KBM-7 (cell line): ENCODE data around the gene TELO2.

Experiments used
- DNase-seq: peaks from one replicate; pipeline ENCODE4 v3.0.0-alpha.2; 2015
- in situ Hi-C: fragments of 300-500 bp; cut with MboI; formaldehyde crosslinking; loops from 2 replicates; pipeline ENCODE4 v1.14.3; 2020; ENCODE audit warnings: low sequenced_read_pairs, low pct_unique_long_range_greater_than_20kb, mixed read lengths

Gene TELO2

DNA sequence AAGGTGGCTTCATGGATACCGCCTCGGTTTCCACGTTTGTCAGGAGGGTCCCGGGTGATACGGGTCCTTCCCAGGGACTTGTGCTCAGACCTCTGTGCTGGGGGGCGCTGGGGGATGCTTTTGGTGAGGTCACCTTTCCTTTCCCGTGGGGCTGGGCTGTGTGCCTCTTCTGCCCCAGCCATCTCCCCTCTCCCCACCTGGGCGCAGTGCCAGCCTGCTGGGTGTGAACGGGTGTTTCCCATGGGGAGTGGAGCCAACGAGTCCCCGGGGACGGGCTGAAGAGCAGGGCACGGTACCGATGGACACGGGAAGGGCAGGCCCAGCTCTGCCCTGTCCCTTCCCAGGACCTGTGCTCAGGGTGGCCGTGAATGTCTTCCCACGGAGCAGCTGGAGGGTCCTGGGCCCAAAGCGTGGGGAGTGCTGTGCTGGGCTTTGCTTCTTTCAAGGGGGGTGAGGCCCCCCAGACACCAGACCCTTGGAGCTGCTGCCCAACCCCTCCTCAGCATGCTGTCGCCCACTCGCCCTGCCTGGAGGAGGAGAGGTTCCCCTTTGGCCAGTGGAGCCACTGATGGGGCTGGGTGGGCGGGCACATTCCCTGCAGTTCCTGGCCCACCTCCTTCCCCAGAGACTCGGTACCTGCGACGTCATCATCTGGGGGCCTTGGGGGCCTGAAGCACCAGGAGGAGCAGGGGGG, 15.5 kb downstream of the TELO2 start:
- in situ Hi-C loops, result no loop called here
- DNase-seq, result no peak

DNA sequence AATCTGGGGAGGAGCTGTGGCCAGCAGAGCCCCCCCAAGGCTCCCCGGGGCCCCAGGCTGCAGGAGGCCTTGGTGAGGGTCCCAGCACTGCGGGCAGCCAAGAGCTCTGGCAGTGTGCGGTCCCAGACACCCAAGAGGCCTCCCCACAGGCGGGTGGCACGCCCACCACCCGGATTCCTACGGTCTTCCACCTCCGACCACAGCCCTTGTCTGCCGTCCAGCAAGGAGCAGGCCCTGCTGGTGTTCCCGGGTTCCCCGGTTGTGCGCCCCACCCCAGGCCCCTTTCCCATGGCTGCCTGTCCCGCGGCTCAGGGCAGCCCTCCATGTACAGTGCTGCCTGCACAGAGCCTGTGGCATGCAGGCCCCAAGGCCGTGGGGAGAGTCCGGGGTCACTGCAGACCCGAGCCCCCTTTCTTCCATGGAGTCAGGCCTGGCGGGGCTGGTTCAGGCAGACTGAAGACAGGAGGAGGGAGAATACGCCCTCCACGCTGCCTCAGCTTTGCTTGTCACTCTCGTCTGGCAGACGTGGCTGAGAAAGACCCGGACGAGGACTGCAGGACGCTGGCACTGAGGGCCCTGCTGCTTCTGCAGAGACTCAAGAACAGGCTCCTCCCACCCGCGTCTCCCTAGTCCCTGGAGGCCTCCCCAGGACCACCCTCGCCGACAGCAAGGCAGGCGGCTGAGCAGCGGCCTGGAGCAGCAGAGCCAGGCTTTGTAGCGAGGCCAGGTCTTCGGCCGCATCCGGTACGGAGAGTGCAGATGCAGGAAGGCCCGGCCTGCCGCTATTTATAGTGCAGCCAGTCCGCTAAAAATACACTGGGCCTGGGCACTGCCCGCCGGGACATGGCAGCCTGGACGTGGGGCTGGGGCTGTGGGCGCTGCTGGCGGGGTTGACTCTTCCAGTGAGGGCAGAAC, 16.4 kb downstream of the TELO2 start:
- no peak for DNase-seq
- in situ Hi-C loops, result no loop called here

DNA sequence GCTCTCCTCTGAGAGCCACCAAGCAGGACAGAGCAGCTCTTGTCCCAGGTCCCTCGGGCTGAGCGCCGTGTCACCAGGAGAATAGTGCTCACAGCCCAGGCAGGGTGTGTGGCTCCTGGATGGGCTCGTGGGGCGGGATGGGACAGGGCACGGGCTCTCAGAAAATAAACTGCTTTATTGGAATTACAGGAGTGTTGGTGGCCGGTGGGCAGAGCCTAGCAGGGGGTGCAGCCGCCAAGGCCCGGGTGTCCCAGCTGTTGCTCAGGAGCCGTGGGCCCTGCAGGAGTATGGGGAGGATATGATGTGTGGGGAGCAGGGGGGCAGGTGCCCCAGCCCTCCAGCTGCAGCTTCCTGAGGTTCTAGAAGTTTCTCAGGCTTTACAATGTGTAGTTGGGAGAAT, 17.1 kb downstream of the TELO2 start:
- DNase-seq, result no peak
- in situ Hi-C loops, result no loop called here

DNA sequence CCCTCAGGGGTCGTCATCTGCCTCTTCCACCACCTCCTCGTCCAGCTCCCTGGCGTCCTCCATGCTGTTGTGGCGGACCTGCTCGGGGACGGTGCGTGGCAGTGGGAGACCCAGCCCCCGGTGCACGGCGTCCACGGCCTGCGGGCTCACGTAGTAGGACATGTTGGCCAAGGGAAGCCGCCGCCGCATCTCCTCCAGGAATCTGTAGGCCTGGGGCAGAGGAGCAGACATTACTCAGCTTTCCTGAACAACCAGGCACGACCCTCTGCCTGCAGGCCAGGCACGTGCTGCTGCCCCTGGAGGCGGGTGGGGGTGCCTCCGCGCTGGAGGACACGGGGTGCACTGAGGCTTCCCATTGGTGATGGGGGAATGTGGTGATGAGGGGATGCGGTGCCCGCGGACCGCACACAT, 17.8 kb downstream of the TELO2 start:
- in situ Hi-C loops, result no loop called here
- DNase-seq, result no peak

DNA sequence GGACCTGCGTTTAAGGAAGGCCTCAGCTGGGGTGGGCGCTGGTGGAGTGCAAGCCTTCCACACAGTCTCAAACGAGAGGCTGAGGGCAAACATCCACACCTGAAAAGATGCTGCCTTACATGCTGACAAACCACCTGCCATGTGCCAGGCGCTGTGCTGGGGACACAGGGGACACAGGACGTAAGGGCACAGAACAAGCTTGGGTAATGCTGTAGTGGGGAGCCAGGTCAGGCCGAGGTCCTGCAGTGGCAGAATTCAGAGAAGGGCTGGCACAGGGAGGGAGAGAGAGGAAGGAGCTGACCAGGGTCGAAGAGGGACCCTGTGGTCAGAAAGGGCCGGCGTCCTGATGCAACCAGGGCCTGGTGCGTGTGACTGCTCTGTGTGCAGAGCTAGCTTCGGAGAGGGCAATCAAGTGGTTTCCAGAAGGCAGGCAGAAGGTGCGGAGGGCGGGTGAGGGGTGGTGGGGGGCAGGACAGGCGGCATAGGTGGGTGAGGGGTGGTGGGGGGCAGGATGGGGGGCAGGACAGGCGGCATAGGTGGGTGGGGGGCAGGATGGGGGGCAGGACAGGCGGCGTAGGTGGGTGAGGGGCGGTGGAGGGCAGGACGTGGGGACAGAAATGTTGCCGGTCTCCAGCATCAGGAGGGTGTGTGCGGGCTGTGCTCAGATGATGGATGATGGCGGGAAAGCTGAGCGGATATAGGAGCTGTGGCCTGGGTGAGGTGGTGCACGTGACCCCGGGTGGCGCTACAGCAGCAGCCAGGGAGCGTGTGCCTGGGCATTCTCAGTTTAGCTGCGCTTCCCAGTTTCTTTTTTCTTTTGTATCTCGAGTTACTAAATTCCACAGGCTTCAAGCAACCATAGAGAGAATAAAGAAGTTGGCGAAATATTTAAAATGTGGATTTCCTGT, 18.8 kb downstream of the TELO2 start:
- in situ Hi-C loops, result no loop called here

DNA sequence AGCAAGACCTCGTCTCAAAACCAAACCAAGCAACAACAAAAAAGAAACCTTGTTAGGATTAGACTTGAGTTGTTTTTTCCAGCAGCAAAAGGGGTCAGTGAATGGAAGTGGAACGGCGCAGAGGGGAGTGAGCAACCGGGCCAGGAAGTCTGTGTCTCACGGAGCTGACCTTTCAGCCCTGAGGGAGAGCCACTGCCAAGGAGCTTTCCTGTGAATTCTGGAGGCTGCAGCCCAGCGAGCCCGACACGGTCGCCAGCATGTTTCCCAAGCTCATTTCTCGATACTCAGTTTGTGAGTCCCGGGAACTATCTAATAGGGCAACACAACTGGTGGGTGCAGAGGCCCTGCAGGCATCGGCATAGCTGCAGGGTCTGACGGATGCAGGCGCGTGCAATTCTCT, 19.6 kb downstream of the TELO2 start:
- in situ Hi-C loops, result no loop called here
- no peak for DNase-seq

More for the DNA sequence above, 18.8 kb downstream of the TELO2 start:
- DNase-seq, result peak; percentile 12

DNA sequence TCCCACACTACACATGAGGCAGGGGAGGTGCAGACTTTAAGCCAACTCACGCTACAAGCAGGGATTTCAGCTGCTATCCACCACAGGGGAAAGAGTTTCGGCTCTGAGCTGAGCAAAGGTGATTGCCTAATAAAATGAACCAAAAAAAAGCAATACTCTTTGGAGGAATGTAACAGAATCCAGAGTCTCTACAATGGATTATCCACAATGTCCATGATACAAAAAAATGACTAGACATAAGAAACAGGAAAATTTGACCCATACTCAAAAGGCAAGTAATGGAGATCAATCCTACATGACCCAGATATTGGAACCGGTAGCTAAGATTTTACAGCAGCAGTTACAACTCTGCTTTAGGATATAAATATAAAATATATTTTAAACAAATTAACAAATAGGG, 21.3 kb downstream of the TELO2 start:
- DNase-seq, result no peak
- in situ Hi-C loops, result no loop called here

DNA sequence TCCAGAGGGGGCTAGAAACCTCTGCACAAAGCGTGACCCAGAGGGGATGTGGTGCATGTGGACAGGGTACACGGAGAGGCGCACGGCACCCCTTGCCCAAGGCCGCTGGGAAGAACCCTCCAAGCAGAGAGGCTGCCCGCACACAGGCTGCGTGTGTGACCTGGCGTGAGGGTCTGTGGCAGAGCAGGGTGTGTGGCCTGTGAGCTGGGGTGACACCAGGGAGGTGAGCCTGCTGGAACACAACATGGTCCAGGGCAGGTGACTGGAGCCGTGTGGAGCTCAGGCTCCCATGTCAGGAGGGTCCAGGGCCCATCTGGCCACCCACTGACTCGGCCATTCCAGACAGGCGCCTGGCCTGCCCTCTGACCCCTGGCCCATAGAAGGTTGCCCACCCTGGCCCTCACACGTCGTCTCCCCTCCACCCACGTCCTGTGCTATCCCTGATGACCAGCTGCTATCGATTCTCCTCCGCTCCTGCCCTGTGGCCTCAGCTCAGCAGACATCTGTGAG, 25.5 kb downstream of the TELO2 start:
- in situ Hi-C loops, result no loop called here
- no peak for DNase-seq

DNA sequence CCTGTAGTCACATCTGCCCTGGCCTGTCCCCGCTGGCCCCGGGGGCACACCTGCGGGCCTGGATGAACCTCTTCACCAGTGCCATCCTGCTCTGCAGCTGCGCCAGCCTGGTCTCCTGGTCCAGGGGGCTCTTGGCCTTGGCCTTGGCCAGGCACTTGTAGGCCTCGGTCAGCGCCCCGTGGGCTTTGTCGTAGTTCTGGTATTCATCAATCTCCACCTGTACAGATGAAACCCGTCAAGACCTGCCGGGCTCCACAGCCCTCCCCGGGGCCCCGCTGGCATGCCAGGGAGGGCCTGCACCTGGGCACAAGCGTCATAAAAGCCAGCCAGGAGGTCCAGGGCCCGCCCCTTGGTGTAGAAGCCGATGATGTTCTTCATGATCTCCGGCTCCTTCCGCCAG, 26.7 kb downstream of the TELO2 start:
- in situ Hi-C loops, result no loop called here
- DNase-seq, result no peak

DNA sequence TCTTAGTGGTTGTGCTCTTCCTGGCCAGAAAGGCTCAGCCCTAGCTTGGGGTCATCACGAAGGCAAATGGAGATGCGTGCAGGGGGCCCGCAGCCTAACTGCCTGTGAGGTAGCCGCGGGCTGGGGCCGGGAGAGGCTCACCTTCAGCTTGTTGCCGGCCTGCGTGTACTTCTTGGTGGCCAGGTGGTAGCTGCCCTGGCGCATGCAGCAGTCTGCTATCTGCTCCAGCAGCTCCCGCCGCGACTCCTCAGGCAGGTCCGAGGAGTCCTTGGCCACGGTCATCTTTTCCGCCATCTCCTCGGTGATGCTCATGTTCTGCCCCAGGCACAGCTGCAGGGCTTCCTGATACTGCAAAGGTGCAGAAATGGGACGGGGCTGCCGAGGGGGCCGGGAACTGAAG, 27.3 kb downstream of the TELO2 start:
- DNase-seq, result no peak
- in situ Hi-C loops, result no loop called here

DNA sequence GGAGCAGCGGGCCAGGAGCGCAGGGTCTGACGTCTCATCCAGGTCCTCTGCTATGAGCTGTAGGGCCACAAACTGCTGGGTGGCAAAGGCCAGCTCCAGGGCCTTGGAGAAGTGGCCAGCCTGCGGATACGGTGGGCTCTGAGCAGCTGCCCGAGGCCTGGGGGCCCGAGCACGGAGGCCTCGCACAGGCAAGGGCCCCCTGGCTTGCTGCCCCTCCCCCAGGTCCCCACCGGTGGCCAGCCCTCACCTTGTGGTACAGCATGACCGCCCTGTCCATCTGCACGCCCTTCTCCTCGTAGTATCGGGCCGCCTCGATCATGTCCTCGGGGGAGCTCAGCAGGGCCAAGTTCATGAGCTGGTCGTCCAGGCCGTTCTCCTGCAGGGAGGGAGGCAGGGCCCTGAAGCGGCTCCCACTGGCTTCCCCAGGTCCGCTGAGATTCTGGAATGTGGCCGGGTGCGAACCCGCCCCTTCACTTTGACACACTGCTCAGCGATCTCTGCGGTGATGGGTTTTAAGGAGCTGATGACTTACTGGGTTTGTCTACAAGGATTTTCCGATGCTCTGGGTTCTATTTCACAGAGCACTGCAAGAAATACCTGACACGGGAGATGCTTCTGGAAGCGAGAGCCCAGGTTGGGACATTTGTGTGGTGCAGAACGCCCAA, 30.6 kb downstream of the TELO2 start:
- in situ Hi-C loops, result no loop called here
- no peak for DNase-seq

DNA sequence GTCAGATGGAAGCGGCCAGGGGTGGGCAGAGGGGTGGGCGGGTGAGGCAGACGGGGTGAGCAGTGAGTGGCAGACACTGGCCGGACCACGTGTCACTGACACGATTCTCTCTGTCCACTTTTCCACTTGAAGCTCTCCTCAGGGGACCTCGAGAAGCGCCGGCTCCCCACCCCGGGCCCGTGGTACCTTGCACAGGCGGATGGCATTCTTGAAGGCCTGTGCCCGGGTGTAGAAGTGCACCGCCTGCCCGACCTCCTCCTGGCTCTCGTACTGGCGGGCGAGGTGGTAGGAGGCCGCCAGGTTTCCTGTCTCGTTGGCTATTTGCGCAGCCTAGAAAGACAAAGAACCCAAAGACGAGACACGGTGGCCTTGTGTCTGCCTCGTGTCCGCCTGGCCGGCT, 31.2 kb downstream of the TELO2 start:
- DNase-seq, result no peak
- in situ Hi-C loops, result no loop called here

DNA sequence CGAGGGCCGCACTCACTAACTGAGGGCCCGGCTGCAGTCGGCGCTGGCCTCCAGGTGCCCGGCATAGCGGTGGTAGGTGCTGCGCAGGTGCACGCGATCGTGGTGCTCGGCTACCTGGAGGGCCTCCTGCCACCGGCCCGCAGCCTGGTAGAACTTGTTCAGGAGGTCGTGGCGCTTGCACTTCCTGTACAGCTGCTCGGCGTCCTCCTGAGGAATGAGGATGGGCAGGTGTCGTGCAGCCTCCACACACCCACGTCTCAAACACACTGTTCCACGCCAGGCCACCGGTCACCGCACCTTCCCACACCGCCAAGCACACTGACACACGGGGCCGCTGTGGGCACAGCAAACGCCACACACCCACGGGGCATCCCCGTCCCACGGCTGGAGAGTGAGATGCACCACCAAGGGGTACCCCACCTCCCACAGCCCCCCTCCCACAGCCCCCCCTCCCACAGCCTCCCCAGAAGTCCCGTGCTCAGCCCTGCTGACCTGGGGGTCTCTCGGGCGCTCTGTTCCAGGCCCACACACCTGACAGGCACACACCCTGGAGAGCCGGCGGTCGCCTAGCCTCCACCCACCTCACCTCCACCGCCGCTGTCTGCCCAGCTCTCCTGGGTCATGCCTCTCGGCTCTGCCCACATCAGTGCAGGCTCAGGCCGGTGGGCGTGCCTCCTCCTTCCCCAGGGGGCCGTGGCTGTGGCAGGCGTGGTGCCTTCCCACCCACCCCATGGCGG, 32.9 kb downstream of the TELO2 start:
- in situ Hi-C loops, result no loop called here
- DNase-seq, result no peak

DNA sequence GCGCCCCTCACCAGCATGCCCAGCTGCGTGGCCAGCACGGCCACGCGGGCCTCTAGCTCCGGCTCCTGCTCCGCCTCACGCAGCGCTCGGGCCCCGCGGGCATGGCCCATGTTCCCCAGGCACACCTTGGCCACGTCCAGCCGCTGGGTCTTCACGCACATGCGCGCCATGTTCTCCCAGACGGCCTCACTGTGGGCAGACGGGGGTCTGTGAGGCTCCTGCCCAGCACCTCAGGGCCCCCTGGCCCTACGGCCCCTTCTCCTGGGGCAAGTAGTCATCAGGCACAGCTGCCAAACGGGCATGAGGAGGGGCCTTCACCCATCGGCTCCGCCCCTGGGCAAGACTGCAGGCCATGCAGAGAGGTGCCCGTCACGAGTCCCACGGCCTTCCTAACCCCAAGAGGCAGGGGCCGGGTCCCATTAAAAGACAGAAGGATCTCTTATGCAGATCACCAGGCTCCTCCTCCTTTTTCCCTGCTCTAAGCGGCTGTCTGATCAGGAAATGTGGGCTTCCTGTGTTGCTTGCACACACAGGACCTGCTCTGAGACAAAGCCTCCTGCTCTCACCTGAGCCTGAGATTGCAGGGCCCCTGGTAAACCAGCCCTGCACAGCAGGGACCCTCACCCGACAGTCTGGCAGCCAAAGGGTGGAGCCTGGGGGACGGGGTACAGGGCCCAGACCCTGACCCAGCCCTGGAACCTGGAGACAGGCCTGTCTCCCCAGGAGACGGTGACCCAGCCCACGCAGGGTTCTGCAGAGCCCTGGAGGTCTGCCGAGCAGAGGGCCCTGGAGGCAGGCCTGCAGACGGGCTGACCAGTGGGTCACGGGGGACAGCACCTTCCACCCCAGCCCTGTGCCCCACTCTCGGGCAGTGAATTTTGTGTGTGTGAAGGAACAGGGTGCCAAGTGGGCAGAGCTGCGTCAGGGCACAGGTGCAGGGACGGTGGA, 33.7 kb downstream of the TELO2 start:
- in situ Hi-C loops, result no loop called here

DNA sequence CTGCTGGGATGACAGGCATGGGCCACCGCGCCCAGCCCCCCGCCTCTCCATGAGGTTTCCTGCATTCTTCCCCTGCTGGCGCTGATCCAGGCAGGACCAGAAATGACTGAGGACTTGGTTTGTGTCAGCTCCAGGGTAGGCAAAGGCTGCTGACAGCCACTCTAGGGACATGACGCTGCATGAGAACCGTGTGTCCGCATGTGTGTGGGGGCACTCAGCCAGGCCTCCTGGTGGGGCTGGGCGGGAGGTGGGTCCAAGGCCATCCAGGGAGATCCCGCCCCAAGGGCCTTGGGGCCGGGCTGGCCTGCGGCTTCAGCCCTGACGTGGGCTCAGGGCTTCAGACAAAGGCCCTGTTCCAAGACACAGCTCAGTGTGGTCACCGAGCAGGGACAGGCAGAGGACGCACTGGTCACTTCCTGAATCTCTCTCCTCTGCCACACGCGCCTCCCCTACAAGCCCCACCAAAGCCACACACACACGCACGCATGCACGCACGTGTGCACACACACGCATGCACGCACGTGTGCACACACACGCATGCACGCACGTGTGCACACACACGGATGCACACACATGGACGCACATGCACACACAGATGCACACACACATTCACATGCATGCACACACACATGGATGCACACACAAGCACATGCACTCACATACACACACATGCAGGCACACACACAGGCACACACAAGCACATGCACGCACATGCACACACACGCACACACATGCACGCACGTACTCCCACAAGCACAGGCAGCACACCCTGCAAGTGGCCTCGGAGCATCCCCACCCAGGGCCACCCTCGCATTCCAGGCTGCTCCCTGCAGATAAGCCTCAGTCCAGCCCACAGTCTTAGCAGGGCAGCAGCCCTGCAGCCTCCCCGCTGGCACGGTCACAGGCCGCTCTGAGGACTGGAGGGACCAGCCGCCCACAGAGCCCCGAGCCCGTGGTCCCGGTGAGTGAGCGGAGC, 35.0 kb downstream of the TELO2 start:
- DNase-seq, result no peak
- in situ Hi-C loops, result no loop called here

More for the DNA sequence above, 33.7 kb downstream of the TELO2 start:
- DNase-seq, result peak; percentile 32

DNA sequence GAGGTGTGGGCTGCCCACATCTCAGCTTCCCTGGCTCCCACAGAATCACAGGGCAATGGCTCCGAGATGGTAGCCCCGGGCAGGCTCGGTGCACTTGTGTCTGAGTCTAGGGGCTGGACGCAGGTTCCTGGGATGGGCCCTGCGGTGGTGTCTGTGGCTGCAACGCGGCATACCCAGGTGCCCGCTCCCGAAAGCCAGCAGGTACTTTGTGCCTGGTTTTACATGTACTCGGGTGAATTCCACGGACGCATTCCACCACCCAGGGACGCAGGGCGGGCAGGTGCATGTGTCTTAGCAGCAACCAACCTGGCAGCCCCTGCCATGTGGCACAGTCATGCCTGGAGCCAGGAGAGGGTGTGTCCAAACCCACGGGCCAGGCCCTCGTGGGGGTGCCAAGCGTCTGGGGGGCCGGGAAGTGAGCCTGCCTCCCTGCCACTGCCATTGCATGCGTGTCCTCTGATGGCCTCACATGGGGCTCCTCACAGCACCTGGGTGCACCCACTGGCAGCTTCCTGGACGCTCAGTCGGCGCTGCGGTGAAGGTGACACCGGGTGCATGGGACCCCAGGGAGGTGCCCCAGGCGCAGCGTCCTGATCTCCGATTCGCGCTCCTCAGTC, 35.9 kb downstream of the TELO2 start:
- in situ Hi-C loops, result no loop called here

More for the DNA sequence above, 35.9 kb downstream of the TELO2 start:
- no peak for DNase-seq
